ENCODE results near the gene KIF25. TPM values are rescaled to one million over a fixed set of nuclear protein-coding genes. Genes with fewer than 3 reads are reported as not detected.

Gene KIF25
- total RNA-seq, 1 experiment from 2014 or later = not detected

- intact Hi-C loops (cut with micrococcal nuclease; ENCODE audit: unreplicated experiment) = no loop called here
- TF ChIP-seq EZH2 (IDR thresholded peaks at IDR 0.05; ENCODE audit: low read depth) (no peak), CTCF (conservative IDR thresholded peaks at IDR 0.05) (no peak)
- Histone ChIP-seq H3K9me2 (ENCODE audit: insufficient read depth) (no peaks in the 10 kb centered on the region), H3F3A (ENCODE audit: insufficient read depth, low read depth) (no peaks in the 10 kb centered on the region), H4K20me1 (ENCODE audit: insufficient read depth) (no peaks in the 10 kb centered on the region; the same call in 1 of the 2 replicates), H3K27ac (no peak overlapping the region), H3K4me2 (no peak overlapping the region), H3K4me1 (replicated peaks; ENCODE audit: insufficient read depth) (no peaks in the 10 kb centered on the region), H3K79me2 (ENCODE audit: low read depth) (no peaks in the 10 kb centered on the region), H3K9me3 (ENCODE audit: insufficient read depth, low read depth) (no peaks in the 10 kb centered on the region), H3K27me3 (ENCODE audit: insufficient read depth, low read depth) (peaks cover 83% of the 10 kb centered on the region), H2AFZ (no peak overlapping the region), H3K36me3 (ENCODE audit: low read depth) (no peaks in the 10 kb centered on the region), H3K4me3 (no peak overlapping the region)
- CTCF ChIA-PET = no interaction called here
- BruUV-seq (replicated peaks) = no TSS peak
- DNase-seq = no peak
- POLR2A ChIA-PET (ENCODE audit: unreplicated experiment) = no interaction called here
Observed at GRCh38 chr6:168067081-168067759, 69.7 kb downstream of the KIF25 start.

- TF ChIP-seq EZH2 (IDR thresholded peaks at IDR 0.05; ENCODE audit: low read depth) (no peak), CTCF (conservative IDR thresholded peaks at IDR 0.05) (no peak)
- no peaks in the 10 kb centered on the region for H3K9me2 ChIP-seq (ENCODE audit: insufficient read depth)
- peaks cover 91% of the 10 kb centered on the region for H3K27me3 ChIP-seq (ENCODE audit: insufficient read depth, low read depth)
- no peaks in the 10 kb centered on the region; the same call in 1 of the 2 replicates for H4K20me1 ChIP-seq (ENCODE audit: insufficient read depth)
- intact Hi-C loops (cut with micrococcal nuclease; ENCODE audit: unreplicated experiment) = no loop called here
- H2AFZ ChIP-seq = no peak overlapping the region
- POLR2A ChIA-PET (ENCODE audit: unreplicated experiment) = no interaction called here
- H3K4me2 ChIP-seq = no peak overlapping the region
- CTCF ChIA-PET = no interaction called here
- H3K4me1 ChIP-seq (replicated peaks; ENCODE audit: insufficient read depth) = no peaks in the 10 kb centered on the region
- H3F3A ChIP-seq (ENCODE audit: insufficient read depth, low read depth) = no peaks in the 10 kb centered on the region
- H3K27ac ChIP-seq = no peak overlapping the region
- no peaks in the 10 kb centered on the region for H3K9me3 ChIP-seq (ENCODE audit: insufficient read depth, low read depth)
- DNase-seq = no peak
- no peaks in the 10 kb centered on the region for H3K79me2 ChIP-seq (ENCODE audit: low read depth)
- BruUV-seq (replicated peaks) = no TSS peak
- no peak overlapping the region for H3K4me3 ChIP-seq
- no peaks in the 10 kb centered on the region for H3K36me3 ChIP-seq (ENCODE audit: low read depth)
Observed at GRCh38 chr6:168070804-168071203, 73.3 kb downstream of the KIF25 start.

GRCh38 chr6:168071620-168072019, 74.1 kb downstream of the KIF25 start:
- no peak overlapping the region for H3K27ac ChIP-seq
- DNase-seq = no peak
- H3K4me2 ChIP-seq = no peak overlapping the region
- no peaks in the 10 kb centered on the region for H3K36me3 ChIP-seq (ENCODE audit: low read depth)
- H3K4me3 ChIP-seq = no peak overlapping the region
- H3F3A ChIP-seq (ENCODE audit: insufficient read depth, low read depth) = no peaks in the 10 kb centered on the region
- no peaks in the 10 kb centered on the region for H3K4me1 ChIP-seq (replicated peaks; ENCODE audit: insufficient read depth)
- TF ChIP-seq CTCF (conservative IDR thresholded peaks at IDR 0.05) = peak; percentile 49; the same call in 1 of the 2 replicates
- TF ChIP-seq EZH2 (IDR thresholded peaks at IDR 0.05; ENCODE audit: low read depth) = no peak
- no peaks in the 10 kb centered on the region for H3K79me2 ChIP-seq (ENCODE audit: low read depth)
- H4K20me1 ChIP-seq (ENCODE audit: insufficient read depth) = no peaks in the 10 kb centered on the region; the same call in 1 of the 2 replicates
- intact Hi-C loops (cut with micrococcal nuclease; ENCODE audit: unreplicated experiment) = no loop called here
- no TSS peak for BruUV-seq (replicated peaks)
- H3K9me2 ChIP-seq (ENCODE audit: insufficient read depth) = no peaks in the 10 kb centered on the region
- no peaks in the 10 kb centered on the region for H3K9me3 ChIP-seq (ENCODE audit: insufficient read depth, low read depth)
- CTCF ChIA-PET = no interaction called here
- H2AFZ ChIP-seq = no peak overlapping the region
- H3K27me3 ChIP-seq (ENCODE audit: insufficient read depth, low read depth) = peaks cover 91% of the 10 kb centered on the region
- POLR2A ChIA-PET (ENCODE audit: unreplicated experiment) = no interaction called here
